Rectal smooth muscle tissue (tissue), 1 donor: Measurements from ENCODE around the gene KLHL26.
"Not testable (repeated sequence)": the region's sequence is repeated elsewhere in the genome, so short reads cannot be mapped to it uniquely, and the experiment has no call there.

Experiments used
- H3K27ac ChIP-seq: one replicate; pipeline ENCODE4 v1.7.0; 2013; ENCODE audit warnings: low read depth, low read length, inconsistent platforms
- H3K27me3 ChIP-seq: one replicate; pipeline ENCODE4 v1.7.0; 2013; ENCODE audit warnings: low read length; ENCODE audit not compliant: control insufficient read depth, insufficient read depth
- H3K36me3 ChIP-seq: one replicate; pipeline ENCODE4 v1.7.0; 2013; ENCODE audit warnings: low read length; ENCODE audit not compliant: control insufficient read depth, insufficient read depth
- H3K4me1 ChIP-seq: one replicate; pipeline ENCODE4 v1.7.0; 2013; ENCODE audit warnings: low read length; ENCODE audit not compliant: control insufficient read depth, insufficient read depth
- H3K4me3 ChIP-seq: one replicate; pipeline ENCODE4 v1.7.0; 2013; ENCODE audit warnings: low read length
- H3K9ac ChIP-seq: one replicate; pipeline ENCODE4 v1.7.0; 2013; ENCODE audit warnings: low read length

The KLHL26 gene

DNA sequence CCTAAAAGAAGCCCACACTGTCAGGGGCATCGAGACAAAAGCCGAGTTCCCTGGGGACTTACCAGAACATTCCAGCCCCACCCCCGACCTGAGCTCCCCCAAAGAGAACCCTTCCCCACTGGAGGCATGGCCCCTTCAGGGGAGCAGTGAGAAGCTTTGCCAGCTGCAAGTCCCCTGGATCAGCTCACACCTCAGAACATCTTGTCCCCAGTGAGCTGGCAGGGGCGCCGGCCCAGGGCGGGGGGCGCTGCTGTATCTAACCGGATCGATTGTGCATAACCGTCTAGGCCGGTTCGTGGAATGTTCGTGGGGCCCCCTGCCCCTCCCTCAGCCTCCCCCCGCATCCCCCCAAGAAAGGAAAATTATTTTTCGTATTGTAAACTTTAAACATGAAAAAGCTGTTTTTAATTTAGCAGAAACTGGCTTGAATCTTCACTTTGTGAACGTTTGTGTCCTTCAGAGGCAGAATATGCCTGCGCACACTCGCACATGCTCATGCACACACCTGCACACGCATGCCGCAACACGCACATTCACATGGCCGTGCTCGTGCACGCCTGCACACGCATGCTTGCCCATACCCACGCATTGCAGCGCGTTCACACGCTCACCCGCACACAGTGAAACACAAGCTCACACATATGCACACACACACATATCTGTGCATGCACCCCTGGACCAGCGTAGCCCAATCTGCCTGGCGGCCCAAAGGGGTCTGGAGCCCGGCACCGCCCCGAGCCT, 34.6 kb downstream of the KLHL26 start:
- no peaks in the 10 kb centered on the region for H3K27me3 ChIP-seq
- peaks cover 12% of the 10 kb centered on the region for H3K4me1 ChIP-seq
- H3K9ac ChIP-seq: no peak overlapping the region
- peaks cover 16% of the 10 kb centered on the region for H3K36me3 ChIP-seq
- no peak overlapping the region for H3K4me3 ChIP-seq
- peak overlapping the region; percentile 85 for H3K27ac ChIP-seq

DNA sequence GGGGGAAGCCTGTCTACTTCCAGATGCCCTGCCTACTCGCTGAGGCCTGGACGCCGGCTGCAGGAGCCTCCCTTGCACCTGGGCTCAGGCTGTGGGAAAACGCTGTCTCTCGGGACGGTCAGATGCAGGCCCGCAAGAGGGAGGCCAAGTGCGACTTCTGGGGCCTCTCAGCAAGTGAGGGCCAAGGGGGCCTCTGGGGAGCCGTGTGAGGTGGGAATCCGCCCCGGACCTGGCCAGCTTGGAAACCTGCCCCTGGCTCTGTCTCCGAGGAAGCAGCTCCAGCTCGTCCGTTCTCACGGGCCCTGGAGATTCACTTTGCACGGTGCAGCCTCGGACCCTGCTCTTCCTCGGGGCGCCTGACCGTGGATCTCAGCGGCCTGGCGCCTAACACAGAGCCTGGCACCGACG, 35.2 kb downstream of the KLHL26 start:
- Histone ChIP-seq H3K36me3 (peaks cover 16% of the 10 kb centered on the region), H3K9ac (no peak overlapping the region), H3K4me1 (peaks cover 10% of the 10 kb centered on the region), H3K27ac (peak overlapping the region; percentile 85), H3K27me3 (no peaks in the 10 kb centered on the region), H3K4me3 (no peak overlapping the region)

GRCh38 chr19:18672606-18673337, 35.9 kb downstream of the KLHL26 start:
- no peaks in the 10 kb centered on the region for H3K27me3 ChIP-seq
- peak overlapping the region; percentile 85 for H3K27ac ChIP-seq
- H3K36me3 ChIP-seq: peaks cover 15% of the 10 kb centered on the region
- no peak overlapping the region for H3K4me3 ChIP-seq
- no peak overlapping the region for H3K9ac ChIP-seq
- peaks cover 10% of the 10 kb centered on the region for H3K4me1 ChIP-seq

DNA sequence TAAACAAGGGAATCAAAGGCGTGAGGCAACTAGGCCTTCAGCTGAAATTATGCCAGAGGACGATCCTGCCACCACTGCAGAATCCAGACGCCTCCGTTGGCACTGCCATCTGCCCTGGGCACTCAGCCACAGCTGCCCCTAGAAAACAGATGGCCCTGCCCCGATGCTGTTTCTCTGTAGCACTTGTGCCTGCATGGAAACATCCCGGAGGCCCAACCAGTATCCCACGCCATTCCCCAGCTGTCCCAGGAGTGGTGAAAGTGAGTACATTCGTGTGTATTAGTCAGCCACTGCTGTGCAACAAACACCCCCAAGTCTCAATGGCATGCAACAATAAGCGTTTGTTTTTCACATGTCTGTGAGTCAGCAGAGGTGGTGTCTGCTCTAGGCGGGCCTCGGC, 37.8 kb downstream of the KLHL26 start:
- Histone ChIP-seq H3K9ac (no peak overlapping the region), H3K4me1 (peaks cover 15% of the 10 kb centered on the region), H3K27me3 (no peaks in the 10 kb centered on the region), H3K27ac (peak overlapping the region; percentile 38), H3K4me3 (no peak overlapping the region), H3K36me3 (peaks cover 2% of the 10 kb centered on the region)

DNA sequence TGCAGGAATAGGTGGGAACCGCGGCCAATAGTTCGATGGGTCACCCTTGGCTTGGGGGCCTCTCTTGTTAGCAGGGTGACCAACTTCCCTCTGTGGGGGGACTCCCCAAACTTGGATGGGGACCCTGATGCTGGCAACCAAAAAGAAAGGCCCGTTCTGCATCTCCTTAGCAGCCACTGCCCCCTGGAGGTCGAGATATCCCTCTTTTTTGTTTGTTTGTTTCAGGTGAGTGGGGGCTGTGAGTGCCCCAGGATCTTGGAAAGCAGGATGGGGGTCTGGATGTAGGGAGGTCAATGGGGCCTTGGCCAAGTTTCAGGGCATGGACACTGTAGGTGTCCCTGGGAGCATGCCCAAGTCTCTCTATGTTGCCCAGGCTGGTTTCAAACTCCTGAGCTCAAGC, 39.0 kb downstream of the KLHL26 start:
- Histone ChIP-seq H3K27ac (no peak overlapping the region), H3K27me3 (no peaks in the 10 kb centered on the region), H3K9ac (no peak overlapping the region), H3K4me3 (no peak overlapping the region), H3K36me3 (no peaks in the 10 kb centered on the region), H3K4me1 (peaks cover 15% of the 10 kb centered on the region)

- H3K27ac ChIP-seq: no peak overlapping the region
- H3K9ac ChIP-seq: no peak overlapping the region
- H3K4me3 ChIP-seq: no peak overlapping the region
- no peaks in the 10 kb centered on the region for H3K36me3 ChIP-seq
- H3K4me1 ChIP-seq: peaks cover 15% of the 10 kb centered on the region
- no peaks in the 10 kb centered on the region for H3K27me3 ChIP-seq
Measured at GRCh38 chr19:18676692-18677091, 39.9 kb downstream of the KLHL26 start.

DNA sequence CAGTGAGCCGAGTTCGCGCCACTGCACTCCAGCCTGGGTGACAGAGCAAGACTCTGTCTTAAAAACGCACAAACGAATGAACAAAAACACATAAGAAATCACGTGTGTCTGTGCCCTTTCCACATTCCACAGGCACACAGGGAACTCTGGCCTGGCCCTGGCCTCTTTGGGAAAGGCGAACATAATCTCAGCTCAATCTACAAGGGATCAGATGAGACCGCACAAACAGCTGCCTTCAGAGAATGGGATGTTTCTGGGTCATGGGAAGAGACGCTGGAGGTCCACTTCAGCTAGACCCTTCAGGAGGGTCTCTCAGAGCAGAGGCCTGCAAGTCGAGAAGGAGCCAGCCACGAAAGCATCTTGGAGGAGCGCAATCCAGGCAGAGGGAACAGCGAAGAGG, 40.3 kb downstream of the KLHL26 start:
- Histone ChIP-seq H3K4me3 (no peak overlapping the region), H3K27me3 (no peaks in the 10 kb centered on the region), H3K27ac (no peak overlapping the region), H3K9ac (no peak overlapping the region), H3K4me1 (peaks cover 11% of the 10 kb centered on the region), H3K36me3 (no peaks in the 10 kb centered on the region)

GRCh38 chr19:18680148-18680547, 43.3 kb downstream of the KLHL26 start:
- H3K27me3 ChIP-seq, H3K9ac ChIP-seq, H3K27ac ChIP-seq, H3K4me3 ChIP-seq, H3K36me3 ChIP-seq: not testable (repeated sequence)
- peaks cover 17% of the 10 kb centered on the region for H3K4me1 ChIP-seq

- no peaks in the 10 kb centered on the region for H3K36me3 ChIP-seq
- H3K9ac ChIP-seq: peak overlapping the region; percentile 46
- H3K27me3 ChIP-seq: no peaks in the 10 kb centered on the region
- peak overlapping the region; percentile 74 for H3K4me3 ChIP-seq
- H3K27ac ChIP-seq: peak overlapping the region; percentile 82
- peaks cover 17% of the 10 kb centered on the region for H3K4me1 ChIP-seq
Measured at GRCh38 chr19:18682807-18683108, 45.9 kb downstream of the KLHL26 start.

GRCh38 chr19:18683109-18683957, 46.5 kb downstream of the KLHL26 start, which contains the start of gene CRTC1:
Gene CRTC1, plus strand, starts transcription at chr19:18683680. Its CDS starts 23 bp downstream, at chr19:18683703.
- Histone ChIP-seq H3K27ac (peak within 1 kb of the TSS; percentile 86), H3K9ac (peak within 1 kb of the TSS; percentile 46), H3K4me3 (peak within 1 kb of the TSS; percentile 83), H3K4me1 (peaks cover 12% of the 10 kb centered on the region), H3K27me3 (no peaks in the 10 kb centered on the region), H3K36me3 (no peaks in the 10 kb centered on the region)

DNA sequence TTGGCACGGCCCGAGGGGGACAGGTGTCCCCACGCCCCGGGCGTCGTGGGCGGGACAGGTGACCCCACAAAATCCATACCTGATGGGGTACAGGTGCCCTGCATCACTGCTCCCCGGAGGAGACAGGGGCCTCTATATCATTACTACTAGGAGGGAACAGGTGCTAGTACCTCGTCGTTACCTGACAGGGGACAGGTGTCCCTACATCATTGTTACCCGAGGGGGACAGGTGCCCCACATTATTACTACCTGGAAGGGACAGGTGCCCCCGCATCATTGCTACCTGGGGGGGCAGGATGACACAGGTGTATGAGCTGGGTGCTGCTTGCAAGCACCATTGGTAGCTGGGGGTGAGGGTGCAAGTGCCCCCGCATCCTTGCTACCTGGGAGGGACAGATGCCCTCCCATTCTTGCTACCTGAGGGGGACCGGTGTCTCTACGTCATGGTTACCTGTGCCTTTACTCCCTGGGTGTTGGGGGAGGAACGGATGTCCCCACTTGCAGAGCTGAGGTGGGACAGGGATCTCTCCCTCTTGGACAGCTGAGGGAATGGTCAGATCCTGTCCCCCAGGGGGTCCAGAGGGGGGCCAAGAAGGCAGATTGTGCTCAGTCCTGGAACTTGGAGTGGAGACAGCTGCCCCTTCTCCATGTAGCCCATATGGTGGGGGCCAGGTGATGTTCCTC, 47.3 kb downstream of the KLHL26 start:
- no peak overlapping the region for H3K27ac ChIP-seq
- H3K9ac ChIP-seq: peak overlapping the region; percentile 34
- peaks cover 11% of the 10 kb centered on the region for H3K4me1 ChIP-seq
- H3K27me3 ChIP-seq: no peaks in the 10 kb centered on the region
- H3K36me3 ChIP-seq: no peaks in the 10 kb centered on the region
- peak overlapping the region; percentile 83 for H3K4me3 ChIP-seq

DNA sequence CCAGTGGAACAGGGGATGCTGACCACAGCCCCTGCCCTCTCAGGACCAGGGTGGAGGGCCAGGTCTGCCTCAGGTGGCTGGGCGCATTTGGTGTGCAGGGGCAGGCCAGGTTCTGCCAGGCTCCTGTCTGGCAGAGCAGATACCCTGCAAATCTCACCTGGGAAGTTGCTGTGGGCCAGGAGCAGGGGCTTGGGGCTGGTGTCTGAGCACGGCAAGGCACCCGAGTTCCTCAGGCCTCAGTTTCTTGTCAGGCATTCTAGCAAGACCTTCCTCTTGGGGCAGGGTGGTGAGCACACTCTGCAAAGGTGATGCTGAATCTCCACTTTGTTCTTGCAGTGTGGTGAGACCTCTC, 47.8 kb downstream of the KLHL26 start:
- H3K9ac ChIP-seq: no peak overlapping the region
- peaks cover 11% of the 10 kb centered on the region for H3K4me1 ChIP-seq
- no peaks in the 10 kb centered on the region for H3K27me3 ChIP-seq
- H3K4me3 ChIP-seq: peak overlapping the region; percentile 83
- H3K36me3 ChIP-seq: no peaks in the 10 kb centered on the region
- H3K27ac ChIP-seq: no peak overlapping the region
